ENCODE data around the gene VASH1.

Gene VASH1

GRCh38 chr14:76772300-76773187 is 11.3 kb downstream of the VASH1 start:
- no peak for DNase-seq

GRCh38 chr14:76773188-76773885 is 12.1 kb downstream of the VASH1 start:
- DNase-seq: no peak

GRCh38 chr14:76773956-76774820 is 12.9 kb downstream of the VASH1 start:
- DNase-seq: no peak

- DNase-seq: no peak
Measured at GRCh38 chr14:76774821-76775694, 13.8 kb downstream of the VASH1 start.

- DNase-seq: no peak
Measured at GRCh38 chr14:76775695-76776427, 14.6 kb downstream of the VASH1 start.

- DNase-seq: no peak
Measured at GRCh38 chr14:76776428-76777251, 15.4 kb downstream of the VASH1 start.

- DNase-seq: no peak
Measured at GRCh38 chr14:76777721-76778120, 16.5 kb downstream of the VASH1 start.

GRCh38 chr14:76778546-76779215 is 17.4 kb downstream of the VASH1 start:
- no peak for DNase-seq

- no peak for DNase-seq
Measured at GRCh38 chr14:76779221-76780057, 18.2 kb downstream of the VASH1 start.

- DNase-seq: no peak
Measured at GRCh38 chr14:76780058-76780345, 18.7 kb downstream of the VASH1 start.

- DNase-seq: no peak
Measured at GRCh38 chr14:76780360-76780759, 19.1 kb downstream of the VASH1 start.

GRCh38 chr14:76780875-76781647 is 19.8 kb downstream of the VASH1 start:
- DNase-seq: no peak

GRCh38 chr14:76781648-76782051 is 20.4 kb downstream of the VASH1 start:
- DNase-seq: no peak

GRCh38 chr14:76782115-76782884 is 21.0 kb downstream of the VASH1 start:
- DNase-seq: no peak

GRCh38 chr14:76782885-76783566 is 21.8 kb downstream of the VASH1 start:
- no peak for DNase-seq

GRCh38 chr14:76784266-76784874 is 23.1 kb downstream of the VASH1 start:
- DNase-seq: no peak

Measured in activated gamma-delta T cell (primary cell).